ENCODE measurements around the gene OXNAD1. TPM values are rescaled to one million over a fixed set of nuclear protein-coding genes. Genes with fewer than 3 reads are reported as not detected.
"Not testable (repeated sequence)": the region's sequence is repeated elsewhere in the genome, so short reads cannot be mapped to it uniquely, and the experiment has no call there.

The OXNAD1 gene
- total and polyA plus RNA-seq, 10 of the 15 experiments (the other 5 are each of a cell fraction or from before 2014, with no cell fraction given), result 5.6 to 27.8 (median 16.2) TPM

GRCh38 chr3:16309558-16309957 is 44.5 kb downstream of the OXNAD1 start:
- CTCF ChIA-PET, result interaction anchor here (1.0 kb wide), 1 partner anchor 14 kb away, joined by 3 read pairs; no protein-coding TSS in a partner anchor

GRCh38 chr3:16310486-16310885 is 45.5 kb downstream of the OXNAD1 start:
- FAIRE-seq; RAD21 ChIA-PET (ENCODE audit: unreplicated experiment); intact Hi-C loops (cut with micrococcal nuclease; ENCODE audit: unreplicated experiment); H3K27me3 ChIP-seq (replicated peaks in 1 of 2; ENCODE audit: control insufficient read depth in 2 of 2, insufficient read depth in 2 of 2, low read length in 1 of 2); H3K4me3 ChIP-seq; ATAC-seq; SMC1A ChIA-PET (ENCODE audit: uncharacterized antibody, unreplicated experiment); H3K4me2 ChIP-seq (ENCODE audit: control insufficient read depth, insufficient read depth); H2AFZ ChIP-seq (ENCODE audit: control insufficient read depth, low read depth, low read length); H3K9ac ChIP-seq (ENCODE audit: control insufficient read depth, insufficient read depth, low read length); H4K20me1 ChIP-seq (ENCODE audit: control insufficient read depth, insufficient read depth); H3K79me2 ChIP-seq (ENCODE audit: control insufficient read depth, insufficient read depth, low read length); H3K9me3 ChIP-seq (replicated peaks; ENCODE audit: control insufficient read depth, insufficient read depth, low read length); BruUV-seq (replicated peaks); DNase-seq (ENCODE audit: low read depth, low spot score); in situ Hi-C loops (cut with MboI); H3K27ac ChIP-seq (ENCODE audit: control insufficient read depth, insufficient read depth): not testable (repeated sequence)
- Histone ChIP-seq H3K4me1 (ENCODE audit: control insufficient read depth, insufficient read depth, low read length) (peaks cover 24% of the 10 kb centered on the region), H3K36me3 (ENCODE audit: control insufficient read depth in 2 of 2, insufficient read depth in 2 of 2, low read length in 1 of 2) (peaks cover 5 to 12% of the 10 kb centered on the region in 2 experiments)
- CTCF ChIA-PET, result interaction anchor here (2.7 kb wide), 1 partner anchor 21 kb away, joined by 9 read pairs; no protein-coding TSS in a partner anchor
- WGBS (ENCODE audit: insufficient coverage, insufficient replicate concordance, low lambda C conversion rate, missing lambda C conversion rate), result 90% methylated on average over 7 of the region's 7 CpGs
- POLR2A ChIA-PET, result interaction anchor here (0.6 kb wide), 1 partner anchor 74 kb away, joined by 4 read pairs; no protein-coding TSS in a partner anchor

More at GRCh38 chr3:16309558-16309957, 44.5 kb downstream of the OXNAD1 start:
- Histone ChIP-seq H4K20me1 (ENCODE audit: control insufficient read depth, insufficient read depth) (no peaks in the 10 kb centered on the region), H3K36me3 (ENCODE audit: control insufficient read depth in 2 of 2, insufficient read depth in 2 of 2, low read length in 1 of 2) (peaks cover 9% of the 10 kb centered on the region in 2 experiments), H2AFZ (ENCODE audit: control insufficient read depth, low read depth, low read length) (no peak overlapping the region), H3K9ac (ENCODE audit: control insufficient read depth, insufficient read depth, low read length) (no peak overlapping the region), H3K9me3 (replicated peaks; ENCODE audit: control insufficient read depth, insufficient read depth, low read length) (no peaks in the 10 kb centered on the region), H3K4me1 (ENCODE audit: control insufficient read depth, insufficient read depth, low read length) (peaks cover 24% of the 10 kb centered on the region), H3K4me3 (no peak overlapping the region), H3K4me2 (ENCODE audit: control insufficient read depth, insufficient read depth) (no peak overlapping the region), H3K27me3 (replicated peaks in 1 of 2; ENCODE audit: control insufficient read depth in 2 of 2, insufficient read depth in 2 of 2, low read length in 1 of 2) (no peaks in the 10 kb centered on the region), H3K79me2 (ENCODE audit: control insufficient read depth, insufficient read depth, low read length) (no peaks in the 10 kb centered on the region), H3K27ac (ENCODE audit: control insufficient read depth, insufficient read depth) (no peak overlapping the region; the same call in 1 of the 2 replicates)
- intact Hi-C loops (cut with micrococcal nuclease; ENCODE audit: unreplicated experiment), result no loop called here
- no peak for TF ChIP-seq NR2C1 (IDR thresholded peaks at IDR 0.05)
- TF ChIP-seq IRF4 (IDR thresholded peaks at IDR 0.05; ENCODE audit: low read depth, low read length), result peak; percentile 59; the same call in 1 of the 2 replicates
- peak; percentile 54 for TF ChIP-seq RUNX3 (IDR thresholded peaks at IDR 0.05; ENCODE audit: low read length)
- peak; percentile 65; the same call in 1 of the 2 replicates for TF ChIP-seq ZBED1 (IDR thresholded peaks at IDR 0.05; ENCODE audit: borderline replicate concordance)
- TF ChIP-seq CREM (IDR thresholded peaks at IDR 0.05; ENCODE audit: low read depth), result peak; percentile 52; the same call in 1 of the 2 replicates
- peak; percentile 41; the same call in 1 of the 2 replicates for TF ChIP-seq DPF2 (IDR thresholded peaks at IDR 0.05)
- TF ChIP-seq ETV6 (conservative IDR thresholded peaks at IDR 0.05 in 1 of 2, IDR thresholded peaks at IDR 0.05 in 1 of 2; ENCODE audit: borderline replicate concordance in 1 of 2, low read depth in 1 of 2), result peak in 1 of 2 experiments; percentile 73; a peak in 2 of 4 replicates
- TF ChIP-seq ATF7 (IDR thresholded peaks at IDR 0.05; ENCODE audit: low read depth), result 0 out of 2 replicates have a peak, but pooled peaks have one; percentile 13
- TF ChIP-seq MTA2 (IDR thresholded peaks at IDR 0.05; ENCODE audit: low read depth), result peak; percentile 50; the same call in 1 of the 2 replicates
- no peak for TF ChIP-seq POLR2A (IDR thresholded peaks at IDR 0.05; ENCODE audit: low read depth, low read length)
- TF ChIP-seq CTCF (IDR thresholded peaks at IDR 0.05 in 2 of 3, conservative IDR thresholded peaks at IDR 0.05 in 1 of 3; ENCODE audit: control insufficient read depth in 2 of 3, extremely low read depth in 1 of 3, insufficient read depth in 1 of 3, low read depth in 3 of 3, low read length in 3 of 3), result no peak
- peak; percentile 15; the same call in 1 of the 2 replicates for TF ChIP-seq FOXM1 (IDR thresholded peaks at IDR 0.05; ENCODE audit: low read depth, low read length)
- no peak for TF ChIP-seq CEBPB (IDR thresholded peaks at IDR 0.05; ENCODE audit: borderline replicate concordance in 1 of 2, low read depth in 2 of 2, low read length in 2 of 2)
- no peak for TF ChIP-seq RB1 (IDR thresholded peaks at IDR 0.05; ENCODE audit: borderline replicate concordance)
- TF ChIP-seq IKZF2 (IDR thresholded peaks at IDR 0.05), result peak; percentile 49 to 55; a peak in 3 of 4 replicates
- TF ChIP-seq JUNB (IDR thresholded peaks at IDR 0.05), result peak; percentile 76
- TF ChIP-seq FOXK2 (IDR thresholded peaks at IDR 0.05), result no peak
- RAD21 ChIA-PET (ENCODE audit: unreplicated experiment), result interaction anchor here (2.0 kb wide), 1 partner anchor 18 kb away, joined by 13 read pairs; no protein-coding TSS in a partner anchor
- 5% methylated on average over 1 of the region's 2 CpGs for WGBS (ENCODE audit: insufficient coverage, insufficient replicate concordance, low lambda C conversion rate, missing lambda C conversion rate)
- ATAC-seq (peak; percentile 93), FAIRE-seq (peak; percentile 90), DNase-seq (ENCODE audit: low read depth, low spot score) (peak; percentile 77)
- in situ Hi-C loops (cut with MboI), result no loop called here
- SMC1A ChIA-PET (ENCODE audit: uncharacterized antibody, unreplicated experiment), result interaction anchor here (0.5 to 0.6 kb wide), 2 partner anchors 225 to 1102 kb away, joined by 3 to 4 read pairs; no protein-coding TSS in a partner anchor
- POLR2A ChIA-PET, result no interaction called here
- BruUV-seq (replicated peaks), result no TSS peak
